GM20431 (cell line): ENCODE measurements around the gene DAPK3.
"Not testable (repeated sequence)": the region's sequence is repeated elsewhere in the genome, so short reads cannot be mapped to it uniquely, and the experiment has no call there.

Experiments used
- in situ Hi-C: fragments of 300-500 bp; cut with MseI, MboI; formaldehyde crosslinking; loops from one replicate; pipeline ENCODE4 v1.15.0; 2020; ENCODE audit warnings: low sequenced_read_pairs; ENCODE audit not compliant: unreplicated experiment

Gene DAPK3

GRCh38 chr19:3970808-3971598 lies at the start of gene DAPK3:
Gene DAPK3, minus strand, starts transcription at chr19:3971099. Its CDS starts 1,364 bp downstream, at chr19:3969735.
- in situ Hi-C loops: no loop called here

- in situ Hi-C loops: no loop called here
These were observed 48.7 kb upstream of the DAPK3 start for GRCh38 chr19:4019578-4019977.

GRCh38 chr19:4018775-4019504 lies 48.0 kb upstream of the DAPK3 start:
- in situ Hi-C loops: no loop called here

- in situ Hi-C loops: no loop called here
These were observed 47.3 kb upstream of the DAPK3 start for GRCh38 chr19:4018140-4018613.

GRCh38 chr19:4016903-4017638 lies 46.2 kb upstream of the DAPK3 start:
- in situ Hi-C loops: no loop called here

GRCh38 chr19:4016486-4016885 lies 45.6 kb upstream of the DAPK3 start:
- in situ Hi-C loops: no loop called here

- in situ Hi-C loops: no loop called here
These were observed 45.0 kb upstream of the DAPK3 start for GRCh38 chr19:4015705-4016402.

GRCh38 chr19:4014541-4015491 lies 43.9 kb upstream of the DAPK3 start:
- in situ Hi-C loops: no loop called here

- in situ Hi-C loops: no loop called here
These were observed 43.1 kb upstream of the DAPK3 start for GRCh38 chr19:4013886-4014540.

GRCh38 chr19:4012975-4013634 lies 42.2 kb upstream of the DAPK3 start:
- in situ Hi-C loops: no loop called here

- in situ Hi-C loops: no loop called here
These were observed 41.4 kb upstream of the DAPK3 start for GRCh38 chr19:4012092-4012974.

- in situ Hi-C loops: not testable (repeated sequence)
These were observed 40.5 kb upstream of the DAPK3 start for GRCh38 chr19:4011430-4011829.

- in situ Hi-C loops: no loop called here
These were observed 39.9 kb upstream of the DAPK3 start for GRCh38 chr19:4010808-4011110.

GRCh38 chr19:4009990-4010807 lies 39.3 kb upstream of the DAPK3 start:
- in situ Hi-C loops: no loop called here

GRCh38 chr19:4007836-4008539 lies 37.1 kb upstream of the DAPK3 start:
- in situ Hi-C loops: no loop called here
